Measurements from ENCODE around the gene DDX10.

DDX10 gene

GRCh38 chr11:108937746-108938145, 272.9 kb downstream of the DDX10 start:
- no peak for DNase-seq

- peak in 1 of 51 donors; percentile 0 for DNase-seq
These were observed 273.7 kb downstream of the DDX10 start for GRCh38 chr11:108938604-108939003.

GRCh38 chr11:108939135-108939534, 274.3 kb downstream of the DDX10 start:
- no peak for DNase-seq

- peak in 1 of 51 donors; percentile 6 for DNase-seq
These were observed 279.0 kb downstream of the DDX10 start for GRCh38 chr11:108943853-108944252.

- DNase-seq, result no peak
These were observed 279.8 kb downstream of the DDX10 start for GRCh38 chr11:108944471-108945178.

GRCh38 chr11:108945341-108945740, 280.5 kb downstream of the DDX10 start:
- no peak for DNase-seq

- no peak for DNase-seq
These were observed 283.0 kb downstream of the DDX10 start for GRCh38 chr11:108947654-108948570.

- DNase-seq, result peak in 1 of 51 donors; percentile 45
These were observed 293.7 kb downstream of the DDX10 start for GRCh38 chr11:108958368-108959104.

GRCh38 chr11:108959105-108959761, 294.4 kb downstream of the DDX10 start:
- no peak for DNase-seq

GRCh38 chr11:108959874-108960273, 295.0 kb downstream of the DDX10 start:
- no peak for DNase-seq

- peak in 5 of 51 donors; percentile 4 to 65 (median 26) for DNase-seq
These were observed 295.6 kb downstream of the DDX10 start for GRCh38 chr11:108960501-108960900.

- no peak for DNase-seq
These were observed 296.2 kb downstream of the DDX10 start for GRCh38 chr11:108961095-108961494.

- DNase-seq, result no peak
These were observed 298.2 kb downstream of the DDX10 start for GRCh38 chr11:108963118-108963517.

- no peak for DNase-seq
These were observed 300.6 kb downstream of the DDX10 start for GRCh38 chr11:108965306-108966001.

GRCh38 chr11:108966206-108966605, 301.3 kb downstream of the DDX10 start:
- DNase-seq, result no peak

- no peak for DNase-seq
These were observed 302.1 kb downstream of the DDX10 start for GRCh38 chr11:108966978-108967377.

GRCh38 chr11:108967571-108967970, 302.7 kb downstream of the DDX10 start:
- DNase-seq, result peak in 23 of 51 donors; percentile 4 to 56 (median 18)

- no peak for DNase-seq
These were observed 305.5 kb downstream of the DDX10 start for GRCh38 chr11:108970221-108970991.

GRCh38 chr11:108973402-108974162, 308.7 kb downstream of the DDX10 start:
- no peak for DNase-seq

Measured in hypothalamus (tissue), 51 donors.